SU-DHL-6 (cell line): Measurements from ENCODE around the gene GATC.

Experiments
- EZH2phosphoT487 ChIP-seq: fragments of 200-600 bp; sonication (generic), shearing (Covaris generic); conservative IDR thresholded peaks from 2 replicates; pipeline ENCODE4 v1.6.1; 2018; ENCODE audit warnings: mild to moderate bottlenecking, antibody characterized with exemption, low read length, moderate library complexity, mixed read lengths
- TF ChIP-seq, protein P1 (sequence below): fragments of 200-600 bp; sonication (generic); IDR thresholded peaks from one replicate; pipeline ENCODE4 v1.5.1; 2017; ENCODE audit warnings: antibody characterized with exemption, mild to moderate bottlenecking, low read length, moderate library complexity; ENCODE audit not compliant: insufficient read depth, poor library complexity, severe bottlenecking

DNA sequence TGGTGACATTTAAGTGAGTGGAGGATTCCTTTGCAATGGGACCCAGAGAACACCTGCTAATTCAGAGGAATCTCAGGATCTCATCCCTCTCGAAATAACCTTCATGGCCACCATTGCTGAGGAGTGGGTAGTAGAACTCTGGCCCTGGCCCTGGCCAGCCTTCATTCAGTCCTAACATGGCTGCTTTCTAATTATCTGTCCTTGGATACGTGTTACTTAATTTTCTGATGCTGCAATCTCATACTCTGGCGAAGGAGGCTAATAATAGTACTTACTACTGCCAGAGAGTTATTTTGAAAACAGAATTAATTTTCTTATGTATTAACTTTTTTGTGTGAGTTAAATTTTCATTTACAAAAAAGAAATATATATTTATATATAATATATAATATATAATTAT, 20.4 kb upstream of the GATC start:
- TF ChIP-seq, protein P1, sequence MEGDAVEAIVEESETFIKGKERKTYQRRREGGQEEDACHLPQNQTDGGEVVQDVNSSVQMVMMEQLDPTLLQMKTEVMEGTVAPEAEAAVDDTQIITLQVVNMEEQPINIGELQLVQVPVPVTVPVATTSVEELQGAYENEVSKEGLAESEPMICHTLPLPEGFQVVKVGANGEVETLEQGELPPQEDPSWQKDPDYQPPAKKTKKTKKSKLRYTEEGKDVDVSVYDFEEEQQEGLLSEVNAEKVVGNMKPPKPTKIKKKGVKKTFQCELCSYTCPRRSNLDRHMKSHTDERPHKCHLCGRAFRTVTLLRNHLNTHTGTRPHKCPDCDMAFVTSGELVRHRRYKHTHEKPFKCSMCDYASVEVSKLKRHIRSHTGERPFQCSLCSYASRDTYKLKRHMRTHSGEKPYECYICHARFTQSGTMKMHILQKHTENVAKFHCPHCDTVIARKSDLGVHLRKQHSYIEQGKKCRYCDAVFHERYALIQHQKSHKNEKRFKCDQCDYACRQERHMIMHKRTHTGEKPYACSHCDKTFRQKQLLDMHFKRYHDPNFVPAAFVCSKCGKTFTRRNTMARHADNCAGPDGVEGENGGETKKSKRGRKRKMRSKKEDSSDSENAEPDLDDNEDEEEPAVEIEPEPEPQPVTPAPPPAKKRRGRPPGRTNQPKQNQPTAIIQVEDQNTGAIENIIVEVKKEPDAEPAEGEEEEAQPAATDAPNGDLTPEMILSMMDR, result no peak
- no peak for TF ChIP-seq EZH2phosphoT487
